K562 (cell line): Measurements from ENCODE around the gene SSBP2.

ENCODE experiments used
- CTCF ChIP-seq, 3 experiments: IDR thresholded peaks in 2 of 3; conservative IDR thresholded peaks in 1 of 3; 2 replicates each; pipeline ENCODE4 v1.5.1; 2011 to 2012; ENCODE audit warnings: low read length in 3 of 3, mild to moderate bottlenecking in 3 of 3, control low read depth in 2 of 3, improper control_type of control experiment in 1 of 3, inconsistent platforms in 1 of 3, low read depth in 1 of 3, mixed read lengths in 1 of 3, moderate library complexity in 1 of 3; ENCODE audit not compliant: insufficient read depth in 2 of 3
- EHMT2 ChIP-seq: fragments of 450-650 bp; IDR thresholded peaks from 2 replicates; pipeline ENCODE4 v1.6.1; 2018; ENCODE audit warnings: antibody characterized with exemption
- EP300 ChIP-seq: IDR thresholded peaks from 2 replicates; pipeline ENCODE4 v1.6.1; 2012; ENCODE audit warnings: low read length, improper control_type of control experiment
- KAT7 ChIP-seq: sonication (generic); formaldehyde crosslinking; IDR thresholded peaks from 2 replicates; pipeline ENCODE4 v1.8.0; 2022; ENCODE audit warnings: missing genetic modification reagents, mild to moderate bottlenecking, borderline replicate concordance
- MTA2 ChIP-seq: fragments of 450-650 bp; IDR thresholded peaks from 2 replicates; pipeline ENCODE4 v1.6.1; 2016; ENCODE audit warnings: low read depth
- NFE2L1 ChIP-seq: fragments of 450-650 bp; IDR thresholded peaks from 2 replicates; pipeline ENCODE4 v1.6.1; 2016; ENCODE audit warnings: missing genetic modification characterization, low read depth, mild to moderate bottlenecking, missing compliant biosample characterization, moderate library complexity, borderline replicate concordance
- POLR2AphosphoS5 ChIP-seq: IDR thresholded peaks from 2 replicates; pipeline ENCODE4 v1.6.1; 2011; ENCODE audit warnings: mild to moderate bottlenecking, low read depth, low read length, moderate library complexity; ENCODE audit not compliant: control insufficient read depth, insufficient read depth
- SIX5 ChIP-seq, 2 experiments: IDR thresholded peaks; 2 replicates each; pipeline ENCODE4 v1.6.1; 2011; ENCODE audit warnings: low read length in 2 of 2, borderline replicate concordance in 1 of 2, low read depth in 1 of 2, mild to moderate bottlenecking in 1 of 2, moderate library complexity in 1 of 2; ENCODE audit not compliant: insufficient read depth in 1 of 2
- USF2 ChIP-seq: sonication (generic); formaldehyde crosslinking; IDR thresholded peaks from 2 replicates; pipeline ENCODE4 v1.5.0; 2020; ENCODE audit warnings: missing genetic modification reagents
- ZBTB17 ChIP-seq: fragments of 450-650 bp; formaldehyde crosslinking; IDR thresholded peaks from 2 replicates; pipeline ENCODE4 v1.4.0; 2020; ENCODE audit warnings: mild to moderate bottlenecking
- ZFP36 ChIP-seq: fragments of 150-350 bp; IDR thresholded peaks from 2 replicates; pipeline ENCODE4 v1.6.1; 2018; ENCODE audit warnings: low read length, low read depth; ENCODE audit not compliant: partially characterized antibody
- ZNF274 ChIP-seq: IDR thresholded peaks from 2 replicates; pipeline ENCODE4 v1.6.1; 2011; ENCODE audit warnings: low read depth, mild to moderate bottlenecking, low read length, moderate library complexity, borderline replicate concordance

- TF ChIP-seq ZFP36 (no peak), POLR2AphosphoS5 (no peak), ZBTB17 (no peak), MTA2 (no peak), EHMT2 (no peak), CTCF (IDR thresholded peaks at IDR 0.05 in 2 of 3, conservative IDR thresholded peaks at IDR 0.05 in 1 of 3; ENCODE audit: insufficient read depth in 2 of 3, low read depth in 1 of 3, low read length in 3 of 3) (no peak), NFE2L1 (tag) (no peak), EP300 (no peak), ZNF274 (no peak), SIX5 (IDR thresholded peaks at IDR 0.05; ENCODE audit: borderline replicate concordance in 1 of 2, insufficient read depth in 1 of 2, low read depth in 1 of 2, low read length in 2 of 2) (no peak), USF2 (CRISPR knock-in tag) (no peak), KAT7 (CRISPR knock-in tag) (no peak)
Observed at GRCh38 chr5:81400375-81400774, 350.5 kb downstream of the SSBP2 start.
